ENCODE measurements around the gene MYO7A.

The MYO7A gene

GRCh38 chr11:77200351-77201268 lies 72.6 kb downstream of the MYO7A start:
- DNase-seq (ENCODE audit: low read depth), result no peak

GRCh38 chr11:77201370-77201769 lies 73.3 kb downstream of the MYO7A start:
- no peak for DNase-seq (ENCODE audit: low read depth)

- DNase-seq (ENCODE audit: low read depth), result no peak
Observed at GRCh38 chr11:77201991-77202841, 74.2 kb downstream of the MYO7A start.

GRCh38 chr11:77202941-77203900 lies 75.2 kb downstream of the MYO7A start:
- no peak for DNase-seq (ENCODE audit: low read depth)

GRCh38 chr11:77203901-77204753 lies 76.1 kb downstream of the MYO7A start:
- DNase-seq (ENCODE audit: low read depth), result no peak

GRCh38 chr11:77204754-77205466 lies 76.9 kb downstream of the MYO7A start:
- DNase-seq (ENCODE audit: low read depth), result no peak

GRCh38 chr11:77205467-77206263 lies 77.6 kb downstream of the MYO7A start:
- DNase-seq (ENCODE audit: low read depth), result no peak

GRCh38 chr11:77206264-77207018 lies 78.4 kb downstream of the MYO7A start:
- DNase-seq (ENCODE audit: low read depth), result no peak

GRCh38 chr11:77207019-77207485 lies 79.0 kb downstream of the MYO7A start:
- DNase-seq (ENCODE audit: low read depth), result no peak

GRCh38 chr11:77207618-77208313 lies 79.7 kb downstream of the MYO7A start:
- no peak for DNase-seq (ENCODE audit: low read depth)

- DNase-seq (ENCODE audit: low read depth), result no peak
Observed at GRCh38 chr11:77208535-77208934, 80.5 kb downstream of the MYO7A start.

GRCh38 chr11:77209663-77210062 lies 81.6 kb downstream of the MYO7A start:
- no peak for DNase-seq (ENCODE audit: low read depth)

GRCh38 chr11:77211040-77211451 lies 83.0 kb downstream of the MYO7A start:
- no peak for DNase-seq (ENCODE audit: low read depth)

GRCh38 chr11:77211594-77212251 lies 83.7 kb downstream of the MYO7A start:
- no peak for DNase-seq (ENCODE audit: low read depth)

- DNase-seq (ENCODE audit: low read depth), result no peak
Observed at GRCh38 chr11:77212314-77213007, 84.4 kb downstream of the MYO7A start.

- DNase-seq (ENCODE audit: low read depth), result no peak
Observed at GRCh38 chr11:77213029-77213579, 85.1 kb downstream of the MYO7A start.

Data from stimulated activated CD4-positive, alpha-beta T cell treated with anti-CD3 and anti-CD28 coated beads, Interleukin-2, amount 100 ng/mL, for 4 hours (primary cell).